Mesenchymal stem cell (in vitro differentiated cells and primary cell): Measurements from ENCODE around the gene ZFP69.

Source experiments
- DNase-seq: peaks from one replicate; pipeline ENCODE4 v3.0.0-alpha.2; 2013
- H2AFZ ChIP-seq: one replicate; pipeline ENCODE4 v1.6.1; 2013; ENCODE audit warnings: low read depth, mild to moderate bottlenecking, control low read depth, inconsistent platforms, low read length, moderate library complexity
- H2AK5ac ChIP-seq: 2 replicates; pipeline ENCODE4 v1.6.1; 2013; ENCODE audit warnings: low read length, moderate library complexity, mild to moderate bottlenecking, inconsistent platforms; ENCODE audit not compliant: severe bottlenecking
- H2BK120ac ChIP-seq: one replicate; pipeline ENCODE4 v1.6.1; 2013; ENCODE audit warnings: low read depth, mild to moderate bottlenecking, inconsistent platforms, low read length, moderate library complexity
- H2BK12ac ChIP-seq, 2 experiments: one replicate each; pipeline ENCODE4 v1.6.1; 2013; ENCODE audit warnings: inconsistent platforms in 2 of 2, low read length in 2 of 2, mild to moderate bottlenecking in 2 of 2, moderate library complexity in 2 of 2, control low read depth in 1 of 2
- H2BK15ac ChIP-seq: one replicate; pipeline ENCODE4 v1.6.1; 2013; ENCODE audit warnings: mild to moderate bottlenecking, low read depth, inconsistent platforms; ENCODE audit not compliant: poor library complexity, severe bottlenecking
- H2BK5ac ChIP-seq: 2 replicates; pipeline ENCODE4 v1.6.1; 2013; ENCODE audit warnings: low read depth, mild to moderate bottlenecking, low read length, control low read depth, inconsistent platforms; ENCODE audit not compliant: poor library complexity, severe bottlenecking
- H3K14ac ChIP-seq, 2 experiments: one replicate each; pipeline ENCODE4 v1.6.1; 2013; ENCODE audit warnings: inconsistent platforms in 2 of 2, low read length in 2 of 2, control low read depth in 1 of 2, mild to moderate bottlenecking in 1 of 2, moderate library complexity in 1 of 2
- H3K18ac ChIP-seq, 2 experiments: one replicate each; pipeline ENCODE4 v1.6.1; 2013; ENCODE audit warnings: inconsistent platforms in 2 of 2, low read length in 2 of 2, control low read depth in 1 of 2, low read depth in 1 of 2, mild to moderate bottlenecking in 1 of 2
- H3K23ac ChIP-seq, 2 experiments: one replicate each; pipeline ENCODE4 v1.6.1; 2013; ENCODE audit warnings: inconsistent platforms in 2 of 2, low read length in 2 of 2, mild to moderate bottlenecking in 2 of 2, moderate library complexity in 2 of 2, control low read depth in 1 of 2
- H3K27ac ChIP-seq: 2 replicates; pipeline ENCODE4 v1.5.1; 2013; ENCODE audit warnings: mild to moderate bottlenecking, moderate library complexity, low read length, control low read depth, inconsistent platforms; ENCODE audit not compliant: poor library complexity, severe bottlenecking
- H3K27me3 ChIP-seq, 2 experiments: 2 replicates each; pipeline versions ENCODE4 v1.6.1 to v1.7.0; 2013; ENCODE audit warnings: low read length in 2 of 2, mild to moderate bottlenecking in 2 of 2, moderate library complexity in 2 of 2, control low read depth in 1 of 2, inconsistent platforms in 1 of 2; ENCODE audit not compliant: control insufficient read depth in 1 of 2, insufficient read depth in 1 of 2
- H3K36me3 ChIP-seq, 2 experiments: 2 replicates each; pipeline versions ENCODE4 v1.6.1 to v1.7.0; 2013; ENCODE audit warnings: low read length in 2 of 2, control low read depth in 1 of 2, inconsistent platforms in 1 of 2, low read depth in 1 of 2, mild to moderate bottlenecking in 1 of 2; ENCODE audit not compliant: insufficient read depth in 2 of 2, control insufficient read depth in 1 of 2
- H3K4ac ChIP-seq, 2 experiments: one replicate each; pipeline ENCODE4 v1.6.1; 2013; ENCODE audit warnings: inconsistent platforms in 2 of 2, low read length in 2 of 2, mild to moderate bottlenecking in 2 of 2, moderate library complexity in 2 of 2, control low read depth in 1 of 2, low read depth in 1 of 2
- H3K4me1 ChIP-seq: 2 replicates; pipeline ENCODE4 v1.6.1; 2013; ENCODE audit warnings: low read depth, low read length, control low read depth; ENCODE audit not compliant: control insufficient read depth, insufficient read depth
- H3K4me2 ChIP-seq: 2 replicates; pipeline ENCODE4 v1.6.1; 2013; ENCODE audit warnings: low read length, mild to moderate bottlenecking, inconsistent platforms; ENCODE audit not compliant: poor library complexity, severe bottlenecking
- H3K4me3 ChIP-seq, 2 experiments: 2 replicates each; pipeline versions ENCODE4 v1.5.1 to v1.7.0; 2013; ENCODE audit warnings: low read length in 2 of 2, mild to moderate bottlenecking in 2 of 2, control low read depth in 1 of 2, low read depth in 1 of 2; ENCODE audit not compliant: insufficient read depth in 1 of 2
- H3K79me1 ChIP-seq: replicated peaks from 2 replicates; pipeline ENCODE4 v1.6.1; 2013; ENCODE audit warnings: mild to moderate bottlenecking, control low read depth, low read length, inconsistent platforms; ENCODE audit not compliant: poor library complexity, severe bottlenecking
- H3K9ac ChIP-seq: 2 replicates; pipeline ENCODE4 v1.7.0; 2013; ENCODE audit warnings: mild to moderate bottlenecking, low read length, moderate library complexity
- H3K9me3 ChIP-seq: 2 replicates; pipeline ENCODE4 v1.7.0; 2013; ENCODE audit warnings: mild to moderate bottlenecking, low read length; ENCODE audit not compliant: control insufficient read depth
- H4K8ac ChIP-seq: one replicate; pipeline ENCODE4 v1.6.1; 2013; ENCODE audit warnings: inconsistent platforms, mild to moderate bottlenecking, low read length, moderate library complexity
- H4K91ac ChIP-seq: one replicate; pipeline ENCODE4 v1.6.1; 2013; ENCODE audit warnings: mild to moderate bottlenecking, low read length, inconsistent platforms
- WGBS: methylation state at CpG from one replicate; pipeline ENCODE4 v1.1.7; 2013; ENCODE audit warnings: mixed read lengths; 5-methylcytosine and 5-hydroxymethylcytosine counted together

ZFP69 gene

GRCh38 chr1:40531381-40532061 is 54.4 kb downstream of the ZFP69 start, which contains the start of gene ZNF684:
ZNF684 (plus strand) TSS chr1:40531637; CDS start chr1:40533167, 1,530 bp downstream.
- Histone ChIP-seq H3K9ac (peak within 1 kb of the TSS; percentile 88), H3K36me3 (no peaks in the 10 kb centered on the region)

GRCh38 chr1:40532062-40532389 is 54.9 kb downstream of the ZFP69 start:
- H3K79me1 ChIP-seq, result peaks cover 3% of the 10 kb centered on the region
- H3K14ac ChIP-seq, result no peak overlapping the region
- H2AK5ac ChIP-seq, result no peak overlapping the region
- no peak overlapping the region for H3K18ac ChIP-seq
- H2BK12ac ChIP-seq, result no peak overlapping the region
- H3K27ac ChIP-seq, result peak overlapping the region; percentile 68
- H3K4me2 ChIP-seq, result peak overlapping the region; percentile 58
- peaks cover 3% of the 10 kb centered on the region for H3K9me3 ChIP-seq
- peak overlapping the region; percentile 91 for H4K8ac ChIP-seq
- no peak overlapping the region for H2BK5ac ChIP-seq
- H3K4ac ChIP-seq, result no peak overlapping the region
- no peaks in the 10 kb centered on the region for H3K4me1 ChIP-seq
- peak overlapping the region; percentile 88 for H3K9ac ChIP-seq
- no peak overlapping the region for H4K91ac ChIP-seq
- H2AFZ ChIP-seq, result peak overlapping the region; percentile 74
- DNase-seq, result no peak
- no peak overlapping the region for H2BK120ac ChIP-seq
- H3K4me3 ChIP-seq, result peak overlapping the region; percentile 80 to 99
- WGBS, result 14% methylated on average over 3 of the region's 3 CpGs
- no peak overlapping the region for H3K23ac ChIP-seq
- no peaks in the 10 kb centered on the region for H3K27me3 ChIP-seq
- H2BK15ac ChIP-seq, result no peak overlapping the region
- no peaks in the 10 kb centered on the region for H3K36me3 ChIP-seq

More at GRCh38 chr1:40531381-40532061, 54.4 kb downstream of the ZFP69 start, which contains the start of gene ZNF684:
- H2BK12ac ChIP-seq, result no peak within 1 kb of the TSS
- under 1% methylated on average over 35 of the region's 35 CpGs for WGBS
- peaks cover 3% of the 10 kb centered on the region for H3K9me3 ChIP-seq
- H3K27ac ChIP-seq, result peak within 1 kb of the TSS; percentile 90
- H3K4me3 ChIP-seq, result peak within 1 kb of the TSS; percentile 80 to 99
- H3K14ac ChIP-seq, result no peak within 1 kb of the TSS
- peak; percentile 97 for DNase-seq
- peak within 1 kb of the TSS; percentile 58 for H3K4me2 ChIP-seq
- H3K18ac ChIP-seq, result peak within 1 kb of the TSS in 1 of 2 experiments; percentile 72
- no peak within 1 kb of the TSS for H2BK120ac ChIP-seq
- peaks cover 3% of the 10 kb centered on the region for H3K79me1 ChIP-seq
- peak within 1 kb of the TSS in 1 of 2 experiments; percentile 48 for H3K23ac ChIP-seq
- peak within 1 kb of the TSS; percentile 74 for H2AFZ ChIP-seq
- no peaks in the 10 kb centered on the region for H3K4me1 ChIP-seq
- peak within 1 kb of the TSS; percentile 81 for H3K4ac ChIP-seq
- H2BK15ac ChIP-seq, result no peak within 1 kb of the TSS
- H2BK5ac ChIP-seq, result peak within 1 kb of the TSS; percentile 36
- no peaks in the 10 kb centered on the region for H3K27me3 ChIP-seq
- H4K91ac ChIP-seq, result no peak within 1 kb of the TSS
- H4K8ac ChIP-seq, result peak within 1 kb of the TSS; percentile 91
- H2AK5ac ChIP-seq, result no peak within 1 kb of the TSS

DNA sequence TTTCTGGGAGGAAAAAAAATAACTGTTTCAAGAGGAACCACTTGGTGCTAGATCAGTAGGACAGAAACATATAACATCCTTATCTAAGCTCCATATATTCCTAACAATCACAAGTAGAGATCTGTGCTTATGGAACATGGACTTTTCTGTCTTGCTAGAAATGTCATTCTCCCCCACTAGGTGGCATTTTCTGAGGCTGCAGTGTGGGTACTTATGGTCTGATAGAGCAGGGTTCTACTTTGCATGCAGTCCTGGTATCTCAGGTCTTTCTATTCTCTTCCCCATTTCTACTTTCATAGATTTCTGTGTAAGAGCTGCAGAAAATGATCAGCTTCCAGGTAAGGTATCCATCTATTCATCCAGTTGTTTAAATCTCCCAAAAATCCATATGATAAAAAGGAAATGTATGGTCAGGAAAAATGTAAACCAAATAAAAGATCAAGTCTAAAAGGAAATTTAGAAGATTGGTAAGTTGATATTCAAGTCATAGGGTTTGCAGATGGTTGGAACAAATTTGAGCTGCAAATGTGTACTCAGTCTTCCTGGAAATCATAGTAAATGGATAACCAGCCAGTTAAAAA is 55.8 kb downstream of the ZFP69 start:
- Histone ChIP-seq H2BK15ac (no peak overlapping the region), H3K14ac (no peak overlapping the region), H3K9ac (peak overlapping the region; percentile 88), H2BK12ac (no peak overlapping the region), H4K91ac (no peak overlapping the region), H3K27ac (no peak overlapping the region), H2AFZ (no peak overlapping the region), H3K79me1 (peaks cover 3% of the 10 kb centered on the region), H3K9me3 (no peaks in the 10 kb centered on the region), H4K8ac (no peak overlapping the region), H3K27me3 (no peaks in the 10 kb centered on the region), H3K36me3 (no peaks in the 10 kb centered on the region), H2BK5ac (no peak overlapping the region), H3K4ac (no peak overlapping the region), H2BK120ac (no peak overlapping the region), H3K18ac (no peak overlapping the region), H3K4me1 (no peaks in the 10 kb centered on the region), H2AK5ac (no peak overlapping the region), H3K4me3 (no peak overlapping the region), H3K23ac (no peak overlapping the region), H3K4me2 (no peak overlapping the region)
- peak; percentile 67 for DNase-seq

GRCh38 chr1:40534589-40534988 is 57.5 kb downstream of the ZFP69 start:
- Histone ChIP-seq H3K14ac (no peak overlapping the region), H3K27me3 (no peaks in the 10 kb centered on the region), H3K4me3 (no peak overlapping the region), H2BK15ac (no peak overlapping the region), H2AFZ (no peak overlapping the region), H2BK120ac (no peak overlapping the region), H3K9me3 (no peaks in the 10 kb centered on the region), H3K23ac (no peak overlapping the region), H3K4me2 (no peak overlapping the region), H4K8ac (no peak overlapping the region), H3K4me1 (no peaks in the 10 kb centered on the region), H3K18ac (no peak overlapping the region), H3K36me3 (no peaks in the 10 kb centered on the region), H3K9ac (no peak overlapping the region), H2BK5ac (no peak overlapping the region), H4K91ac (no peak overlapping the region), H3K4ac (no peak overlapping the region), H2AK5ac (no peak overlapping the region), H3K79me1 (peaks cover 6% of the 10 kb centered on the region), H3K27ac (no peak overlapping the region), H2BK12ac (no peak overlapping the region)
- no peak for DNase-seq
